Measurements from ENCODE around the gene NXPH2.

NXPH2 gene

GRCh38 chr2:138676619-138677021, 103.6 kb downstream of the NXPH2 start:
- TF ChIP-seq CTCF (conservative IDR thresholded peaks at IDR 0.05; ENCODE audit: low read depth, low read length): no peak
- no peak overlapping the region for H3K4me3 ChIP-seq (ENCODE audit: low read length)
- no peak for DNase-seq (ENCODE audit: low read depth)

- no peak for TF ChIP-seq CTCF (conservative IDR thresholded peaks at IDR 0.05; ENCODE audit: low read depth, low read length)
- H3K4me3 ChIP-seq (ENCODE audit: low read length): no peak overlapping the region
- DNase-seq (ENCODE audit: low read depth): no peak
Observed at GRCh38 chr2:138671566-138671965, 108.6 kb downstream of the NXPH2 start.

GRCh38 chr2:138670734-138671133, 109.5 kb downstream of the NXPH2 start:
- TF ChIP-seq CTCF (conservative IDR thresholded peaks at IDR 0.05; ENCODE audit: low read depth, low read length): no peak
- no peak for DNase-seq (ENCODE audit: low read depth)
- no peak overlapping the region for H3K4me3 ChIP-seq (ENCODE audit: low read length)

GRCh38 chr2:138665937-138666336, 114.3 kb downstream of the NXPH2 start:
- no peak for DNase-seq (ENCODE audit: low read depth)
- TF ChIP-seq CTCF (conservative IDR thresholded peaks at IDR 0.05; ENCODE audit: low read depth, low read length): no peak

GRCh38 chr2:138658187-138658894, 121.8 kb downstream of the NXPH2 start:
- H3K4me3 ChIP-seq (ENCODE audit: low read length): no peak overlapping the region
- TF ChIP-seq CTCF (conservative IDR thresholded peaks at IDR 0.05; ENCODE audit: low read depth, low read length): no peak
- DNase-seq (ENCODE audit: low read depth): no peak

More at GRCh38 chr2:138665937-138666336, 114.3 kb downstream of the NXPH2 start:
- no peak overlapping the region for H3K4me3 ChIP-seq (ENCODE audit: low read length)

- no peak for DNase-seq (ENCODE audit: low read depth)
- no peak overlapping the region for H3K4me3 ChIP-seq (ENCODE audit: low read length)
- TF ChIP-seq CTCF (conservative IDR thresholded peaks at IDR 0.05; ENCODE audit: low read depth, low read length): no peak
Observed at GRCh38 chr2:138654146-138654545, 126.0 kb downstream of the NXPH2 start.

GRCh38 chr2:138652378-138652777, 127.8 kb downstream of the NXPH2 start:
- DNase-seq (ENCODE audit: low read depth): no peak
- TF ChIP-seq CTCF (conservative IDR thresholded peaks at IDR 0.05; ENCODE audit: low read depth, low read length): no peak
- H3K4me3 ChIP-seq (ENCODE audit: low read length): no peak overlapping the region

Data from retinal pigment epithelial cell (primary cell).